Mesendoderm (in vitro differentiated cells): ENCODE data around the gene STEAP2. TPM values are rescaled to one million over a fixed set of nuclear protein-coding genes. Genes with fewer than 3 reads are reported as not detected.

Experiments
- small RNA-seq: library from polyadenylated mRNA; stranded (forward); fragments of <200 nt; extraction: miRNeasy Mini kit (QIAGEN cat#:217004); gene quantifications from one replicate; pipeline ENCODE3, GENCODE V24; 2013; ENCODE audit not compliant: insufficient read depth

Gene STEAP2

Small RNA genes lying within 50 kb of the gene (small RNA-seq; reads per million reads assigned to genes)
- gene RF00019 = not detected
